Adrenal gland (tissue), 12 donors: ENCODE data around the gene EEF1E1. TPM values are rescaled to one million over a fixed set of nuclear protein-coding genes. Genes with fewer than 3 reads are reported as not detected.
A peak's percentile ranks its signal among the peaks of the same experiment; 100 is the strongest.

Source experiments
- DNase-seq, 7 donors: peaks; one replicate each; pipeline ENCODE4 v3.0.0-alpha.2; 2019 to 2020
- H3K27ac ChIP-seq, 5 donors: fragments of 200-600 bp; sonication (generic) in 4 of 5; 1 replicate in 3 of 5; 2 replicates in 2 of 5; pipeline versions ENCODE4 v1.5.1 to v1.8.0; 2016 to 2020; ENCODE audit warnings: mild to moderate bottlenecking in 1 of 5
- H3K27me3 ChIP-seq: fragments of 200-600 bp; 2 replicates; pipeline ENCODE4 v1.8.0; 2021
- H3K36me3 ChIP-seq, 2 donors: fragments of 200-600 bp; replicated peaks in 1 of 2; 1 replicate in 1 of 2; 2 replicates in 1 of 2; pipeline versions ENCODE4 v1.5.1 to v1.8.0; 2018 to 2022
- H3K4me1 ChIP-seq, 2 donors: fragments of 200-600 bp; replicated peaks in 1 of 2; 1 replicate in 1 of 2; 2 replicates in 1 of 2; pipeline versions ENCODE4 v1.5.1 to v1.8.0; 2018 to 2021
- H3K4me3 ChIP-seq, 4 donors: fragments of 200-600 bp; sonication (generic) in 3 of 4; one replicate each; pipeline ENCODE4 v1.5.1; 2016 to 2018
- H3K9me3 ChIP-seq, 3 donors: fragments of 200-600 bp; sonication (generic) in 1 of 3; replicated peaks in 1 of 3; 1 replicate in 2 of 3; 2 replicates in 1 of 3; pipeline versions ENCODE4 v1.5.1 to v1.8.0; 2016 to 2021
- POLR2A ChIP-seq, 2 donors: fragments of 450-650 bp; IDR thresholded peaks; one replicate each; pipeline ENCODE4 v1.6.1; 2017; ENCODE audit warnings: antibody characterized with exemption in 2 of 2, mild to moderate bottlenecking in 2 of 2, moderate library complexity in 1 of 2
- WGBS, 4 donors: extraction: QIAGEN DNeasy Blood & Tissue Kit in 2 of 4; methylation state at CpG; one replicate each; pipeline versions ENCODE4 v1.1.5 to v1.1.7; 2013 to 2017; 5-methylcytosine and 5-hydroxymethylcytosine counted together
- intact Hi-C, 2 donors: fragments of 100-400 bp; cut with DNase I; formaldehyde crosslinking; loops; one replicate each; pipeline versions ENCODE4 v1.14.1 to v1.15.0; 2022 to 2023
- polyA plus RNA-seq, 3 donors: library from polyadenylated mRNA; stranded (reverse); fragments of 200-250 nt in 2 of 3; fragments of 350-450 nt in 1 of 3; fragmentation: Illumina TruSeq in 1 of 3; extraction: RNeasy Lipid Tissue Mini Kit (QIAGEN cat#74804) in 1 of 3; gene quantifications; one replicate each; pipeline ENCODE4 v1.2.3, GENCODE V29; 2013 to 2014
- total RNA-seq, 9 donors: library from RNA; depleted of rRNA in 4 of 9; stranded (reverse); fragments of >200 nt in 4 of 9; fragments of 120-200 nt in 1 of 9; fragmentation: NEBNext Ultra II Directional in 1 of 9; extraction: Animal tissue kit (Norgen Biotek cat#: 25700) in 1 of 9; gene quantifications; one replicate each; pipeline versions ENCODE4 v1.1.0 to v1.2.4, GENCODE V29; 2013 to 2023
- TF ChIP-seq, protein P1 (sequence below), 6 experiments: fragments of 450-650 bp in 4 of 6; fragments of 200-600 bp in 2 of 6; sonication (generic) in 1 of 6; IDR thresholded peaks; 1 replicate in 5 of 6; 2 replicates in 1 of 6; pipeline versions ENCODE4 v1.5.1 to v1.8.0; 2016 to 2021; ENCODE audit warnings: antibody characterized with exemption in 6 of 6, mild to moderate bottlenecking in 2 of 6, moderate library complexity in 1 of 6
- donor health status: healthy with polysubstance abuse.
- donor health status: Bipolar disorder and iron deficiency.
- donor health status: DM: yes; HTN: yes; CAD: no.
- donor health status: DM: no; HTN: no; CAD: no.
- donor health status: DM: no; HTN: no; CAD: no.
- donor health status: DM: yes; HTN: yes; CAD: no.

Gene EEF1E1
- total and polyA plus RNA-seq, 12 donors: 18.1 to 95.8 (median 31.8) TPM

DNA sequence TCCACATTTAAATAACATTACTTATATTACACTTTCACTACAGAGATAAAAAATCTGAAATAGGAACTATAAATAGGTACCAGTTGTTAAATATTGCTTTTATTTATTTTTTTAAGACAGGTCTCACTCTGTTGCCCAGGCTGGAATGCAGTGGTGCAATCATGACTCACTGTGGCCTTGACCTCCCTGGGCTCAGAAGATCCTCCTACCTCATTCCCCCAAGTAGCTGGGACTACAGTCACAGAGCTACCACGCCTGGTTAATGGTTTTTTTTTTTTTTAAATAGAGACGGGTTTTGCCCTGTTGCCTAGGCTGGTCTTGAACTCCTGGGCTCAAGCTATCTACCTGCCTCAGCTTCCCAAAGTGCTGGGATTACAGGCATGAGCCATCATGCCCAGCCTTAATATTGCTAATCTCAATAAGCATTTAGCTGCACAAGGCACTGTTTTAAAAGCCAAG is 17.3 kb downstream of the EEF1E1 start:
- H3K4me1 ChIP-seq: peaks cover 31 to 53% of the 10 kb centered on the region in 2 donors
- intact Hi-C loops: no loop called here
- DNase-seq: peak; percentile 78 to 94 (median 91)
- 24 to 41% (median 34%) methylated on average over 2 of the region's 2 CpGs for WGBS, 4 donors
- no peaks in the 10 kb centered on the region for H3K27me3 ChIP-seq
- no peak overlapping the region for H3K4me3 ChIP-seq
- peaks cover 0 to 18% of the 10 kb centered on the region in 2 donors for H3K36me3 ChIP-seq
- no peaks in the 10 kb centered on the region for H3K9me3 ChIP-seq
- peak in 1 of 2 donors; percentile 13 for TF ChIP-seq POLR2A (IDR thresholded peaks at IDR 0.05)
- TF ChIP-seq, protein P1, sequence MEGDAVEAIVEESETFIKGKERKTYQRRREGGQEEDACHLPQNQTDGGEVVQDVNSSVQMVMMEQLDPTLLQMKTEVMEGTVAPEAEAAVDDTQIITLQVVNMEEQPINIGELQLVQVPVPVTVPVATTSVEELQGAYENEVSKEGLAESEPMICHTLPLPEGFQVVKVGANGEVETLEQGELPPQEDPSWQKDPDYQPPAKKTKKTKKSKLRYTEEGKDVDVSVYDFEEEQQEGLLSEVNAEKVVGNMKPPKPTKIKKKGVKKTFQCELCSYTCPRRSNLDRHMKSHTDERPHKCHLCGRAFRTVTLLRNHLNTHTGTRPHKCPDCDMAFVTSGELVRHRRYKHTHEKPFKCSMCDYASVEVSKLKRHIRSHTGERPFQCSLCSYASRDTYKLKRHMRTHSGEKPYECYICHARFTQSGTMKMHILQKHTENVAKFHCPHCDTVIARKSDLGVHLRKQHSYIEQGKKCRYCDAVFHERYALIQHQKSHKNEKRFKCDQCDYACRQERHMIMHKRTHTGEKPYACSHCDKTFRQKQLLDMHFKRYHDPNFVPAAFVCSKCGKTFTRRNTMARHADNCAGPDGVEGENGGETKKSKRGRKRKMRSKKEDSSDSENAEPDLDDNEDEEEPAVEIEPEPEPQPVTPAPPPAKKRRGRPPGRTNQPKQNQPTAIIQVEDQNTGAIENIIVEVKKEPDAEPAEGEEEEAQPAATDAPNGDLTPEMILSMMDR (IDR thresholded peaks at IDR 0.05): no peak
- H3K27ac ChIP-seq: peak overlapping the region; percentile 65 to 84 (median 71)

DNA sequence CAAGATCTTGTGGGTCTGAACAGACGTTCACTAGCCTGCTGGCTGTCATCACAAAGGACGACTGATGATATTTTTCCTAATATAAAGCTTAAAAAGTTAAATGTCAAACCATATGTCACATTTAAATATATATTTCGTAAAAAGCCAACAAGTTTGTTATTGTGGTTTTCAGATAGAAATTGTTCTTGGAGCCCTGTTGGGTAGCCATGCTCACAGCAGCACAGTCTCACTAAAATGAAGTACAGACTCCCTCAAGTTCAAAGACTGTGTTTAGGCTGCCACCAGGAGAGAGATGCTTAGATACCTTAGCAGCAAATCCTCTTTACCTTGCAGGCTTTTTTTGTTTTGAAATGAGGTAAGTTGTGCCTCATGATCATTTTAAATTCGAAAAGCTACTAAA is 17.8 kb downstream of the EEF1E1 start:
- intact Hi-C loops: no loop called here
- DNase-seq: no peak
- Histone ChIP-seq H3K27ac (peak overlapping the region; percentile 64 to 76 (median 69)), H3K36me3 (peaks cover 0 to 15% of the 10 kb centered on the region in 2 donors), H3K4me1 (peaks cover 34 to 57% of the 10 kb centered on the region in 2 donors), H3K27me3 (no peaks in the 10 kb centered on the region), H3K4me3 (no peak overlapping the region), H3K9me3 (no peaks in the 10 kb centered on the region)
- TF ChIP-seq, protein P1 (IDR thresholded peaks at IDR 0.05): no peak
- TF ChIP-seq POLR2A (IDR thresholded peaks at IDR 0.05): peak in 1 of 2 donors; percentile 2
- WGBS, 4 donors: 42 to 85% (median 70%) methylated on average over 4 of the region's 4 CpGs

DNA sequence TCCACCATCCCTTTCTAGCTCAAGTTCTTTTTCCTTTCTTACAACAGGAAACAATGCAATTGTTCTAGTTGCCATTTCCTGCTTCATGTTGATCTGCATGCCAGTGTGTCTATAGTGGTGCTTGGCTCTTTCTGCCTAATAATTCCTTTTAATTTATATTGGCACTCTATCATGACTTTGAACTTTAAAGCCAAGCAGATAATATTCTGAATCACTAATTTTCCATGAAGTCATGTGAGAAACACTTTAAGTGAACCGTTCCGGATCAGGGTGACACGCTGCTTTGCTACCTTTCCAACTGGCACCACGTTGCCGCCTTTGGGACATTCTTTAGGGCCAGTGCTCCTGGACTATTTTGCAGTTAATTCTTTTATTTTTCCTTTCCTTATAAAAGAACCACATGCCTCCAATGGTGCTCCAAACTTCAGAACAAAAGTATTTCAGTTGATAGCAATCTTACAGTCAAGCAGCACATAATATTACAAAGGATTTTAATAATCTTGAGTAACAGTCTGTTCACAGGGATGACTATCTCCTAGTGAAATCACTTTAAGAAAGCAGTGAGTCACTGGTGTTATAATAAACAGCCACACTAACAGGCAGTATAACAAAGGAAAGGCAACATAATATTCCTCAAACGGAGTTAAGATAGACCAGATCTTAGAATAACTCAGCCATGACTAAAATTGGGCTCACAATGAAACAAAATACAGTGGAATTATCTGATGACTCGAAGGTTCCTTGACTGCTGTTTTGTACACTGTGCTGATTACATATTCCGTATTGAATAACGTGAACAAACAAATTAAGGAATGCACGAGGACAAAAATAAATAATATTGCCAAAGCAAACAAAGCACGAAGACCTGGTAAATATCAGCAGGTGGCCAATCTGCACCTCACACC is 19.1 kb downstream of the EEF1E1 start:
- intact Hi-C loops: no loop called here
- peak in 5 of 7 donors; percentile 27 to 54 (median 40) for DNase-seq
- TF ChIP-seq, protein P1 (IDR thresholded peaks at IDR 0.05): no peak
- peak in 1 of 2 donors; percentile 13 for TF ChIP-seq POLR2A (IDR thresholded peaks at IDR 0.05)
- H3K27ac ChIP-seq: peak overlapping the region in 4 of 5 donors; percentile 71 to 83 (median 74)
- no peaks in the 10 kb centered on the region for H3K9me3 ChIP-seq
- peaks cover 0 to 1% of the 10 kb centered on the region in 2 donors for H3K36me3 ChIP-seq
- no peak overlapping the region for H3K4me3 ChIP-seq
- WGBS, 4 donors: 43 to 51% (median 46%) methylated on average over 11 of the region's 11 CpGs
- H3K27me3 ChIP-seq: no peaks in the 10 kb centered on the region
- peaks cover 34 to 62% of the 10 kb centered on the region in 2 donors for H3K4me1 ChIP-seq

DNA sequence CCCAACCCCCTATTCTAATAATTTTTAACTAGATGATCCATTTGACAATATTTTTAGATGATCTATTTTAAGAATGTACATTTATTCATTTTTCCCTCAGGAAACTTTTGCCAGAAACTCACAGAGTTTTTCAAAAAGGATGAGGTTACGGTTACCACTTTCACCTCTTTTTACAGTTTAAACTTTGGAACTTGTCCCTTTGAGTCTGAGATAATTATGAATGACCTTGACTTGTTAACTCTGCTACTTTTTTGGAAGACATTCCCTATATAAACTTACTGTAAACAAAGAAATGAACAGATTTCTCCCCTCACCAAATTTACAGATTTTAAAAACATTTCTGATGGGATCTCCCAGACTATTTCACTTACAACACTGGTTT is 19.8 kb downstream of the EEF1E1 start:
- no peak for DNase-seq
- peaks cover 34 to 62% of the 10 kb centered on the region in 2 donors for H3K4me1 ChIP-seq

More for the DNA sequence above, 19.8 kb downstream of the EEF1E1 start:
- H3K4me3 ChIP-seq: no peak overlapping the region
- H3K27ac ChIP-seq: peak overlapping the region in 4 of 5 donors; percentile 71 to 83 (median 74)
- intact Hi-C loops: no loop called here
- no peaks in the 10 kb centered on the region for H3K27me3 ChIP-seq
- no peaks in the 10 kb centered on the region for H3K9me3 ChIP-seq
- H3K36me3 ChIP-seq: no peaks in the 10 kb centered on the region
- no peak for TF ChIP-seq POLR2A (IDR thresholded peaks at IDR 0.05)
- TF ChIP-seq, protein P1 (IDR thresholded peaks at IDR 0.05): no peak
- WGBS, 4 donors: 50 to 81% (median 66%) methylated on average over 1 of the region's 1 CpG
